Cardiac muscle cell (in vitro differentiated cells and primary cell): ENCODE data around the gene DNM2. TPM values are rescaled to one million over a fixed set of nuclear protein-coding genes. Genes with fewer than 3 reads are reported as not detected.
"Not testable (repeated sequence)": the region's sequence is repeated elsewhere in the genome, so short reads cannot be mapped to it uniquely, and the experiment has no call there.

Experiments
- DNase-seq, 2 donors: peaks; one replicate each; pipeline versions ENCODE4 v3.0.0 to v3.0.0-alpha.2; 2010 to 2017; ENCODE audit warnings: low read depth in 1 of 2, low spot score in 1 of 2
- H3K27ac ChIP-seq: fragments of 200-600 bp; sonication (generic); 2 replicates; pipeline ENCODE4 v1.5.1; 2016
- H3K27me3 ChIP-seq: fragments of 200-600 bp; sonication (generic); 2 replicates; pipeline ENCODE4 v1.6.0; 2016; ENCODE audit warnings: control low read depth
- H3K36me3 ChIP-seq: fragments of 200-600 bp; sonication (generic); 2 replicates; pipeline ENCODE4 v1.5.1; 2016; ENCODE audit warnings: control low read depth
- H3K4me1 ChIP-seq: fragments of 200-600 bp; sonication (generic); 2 replicates; pipeline ENCODE4 v1.8.1; 2017; ENCODE audit warnings: low read depth, mild to moderate bottlenecking, mixed run types
- H3K4me3 ChIP-seq: fragments of 200-600 bp; sonication (generic); 2 replicates; pipeline ENCODE4 v1.5.1; 2016; ENCODE audit warnings: mild to moderate bottlenecking
- H3K9me3 ChIP-seq: fragments of 200-600 bp; sonication (generic); 2 replicates; pipeline ENCODE4 v1.5.1; 2017; ENCODE audit warnings: low read depth, mild to moderate bottlenecking, control low read depth
- CTCF ChIP-seq: IDR thresholded peaks from 2 replicates; pipeline ENCODE4 v1.5.1; 2012; ENCODE audit warnings: low read depth, mild to moderate bottlenecking, low read length
- polyA plus RNA-seq: library from polyadenylated mRNA; unstranded; fragments of >200 nt; fragmentation: Nextera tagmentation; extraction: Ambion mirVana; gene quantifications from 2 replicates; pipeline ENCODE4 v1.2.1, GENCODE V29; 2016
- total RNA-seq: library from RNA; depleted of rRNA; stranded (reverse); fragments of >200 nt; gene quantifications from 2 replicates; pipeline ENCODE4 v1.2.3, GENCODE V29; 2016

The DNM2 gene
- total and polyA plus RNA-seq, 2 experiments from 2014 or later: 122 to 132 TPM

GRCh38 chr19:10835089-10835753 lies 117.3 kb downstream of the DNM2 start:
- Histone ChIP-seq H3K27me3 (no peaks in the 10 kb centered on the region), H3K27ac (peak overlapping the region; percentile 79), H3K4me1 (peaks cover 14% of the 10 kb centered on the region), H3K9me3 (no peaks in the 10 kb centered on the region), H3K36me3 (peaks cover 17% of the 10 kb centered on the region), H3K4me3 (peak overlapping the region; percentile 17)
- no peak for TF ChIP-seq CTCF
- no peak for DNase-seq

DNA sequence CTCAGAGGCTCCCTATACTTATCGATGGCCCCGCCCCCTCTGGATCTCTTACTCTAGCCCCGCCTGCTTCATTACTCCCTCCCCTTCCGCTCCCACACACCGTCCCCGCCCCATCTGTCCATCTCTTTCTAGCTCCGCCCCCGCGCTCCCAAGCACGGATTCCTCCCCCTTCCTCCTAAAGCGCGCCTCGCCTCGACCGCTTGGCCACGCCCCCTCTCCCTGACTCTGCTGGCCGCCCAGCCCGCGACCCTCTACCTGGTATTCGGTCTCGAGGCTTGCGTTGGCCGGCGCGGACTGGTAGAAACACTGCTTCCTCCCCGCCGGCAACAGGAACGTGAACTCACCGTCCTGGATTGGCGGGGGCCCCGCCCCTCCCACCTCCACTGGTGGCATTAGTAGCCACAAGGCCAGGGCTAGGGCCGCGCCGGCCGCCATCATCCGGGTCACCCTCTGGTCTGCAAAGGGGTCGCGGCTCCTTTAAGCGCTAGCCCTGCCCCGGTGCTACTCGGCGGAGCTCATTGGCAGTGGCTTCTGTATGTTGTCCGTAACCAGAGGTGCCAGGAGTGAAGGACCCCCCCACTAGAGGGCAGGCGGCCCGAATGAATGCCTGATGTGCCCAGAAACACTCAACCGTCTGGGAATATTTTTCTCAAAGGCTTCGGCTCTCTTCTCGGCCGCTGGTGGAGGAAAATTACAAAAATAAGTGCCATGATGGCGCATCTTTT lies 118.0 kb downstream of the DNM2 start, which contains the start of gene TMED1:
Gene TMED1 (minus strand): TSS at position 459 of the 725 bp plus-strand sequence. CDS start 21 bp downstream, at position 438.
- H3K4me1 ChIP-seq: peaks cover 14% of the 10 kb centered on the region
- H3K4me3 ChIP-seq: peak within 1 kb of the TSS; percentile 55
- DNase-seq: peak; percentile 100
- peak within 1 kb of the TSS; percentile 100 for H3K27ac ChIP-seq
- no peaks in the 10 kb centered on the region for H3K9me3 ChIP-seq
- peaks cover 17% of the 10 kb centered on the region for H3K36me3 ChIP-seq
- peak; percentile 18 for TF ChIP-seq CTCF
- H3K27me3 ChIP-seq: no peaks in the 10 kb centered on the region

DNA sequence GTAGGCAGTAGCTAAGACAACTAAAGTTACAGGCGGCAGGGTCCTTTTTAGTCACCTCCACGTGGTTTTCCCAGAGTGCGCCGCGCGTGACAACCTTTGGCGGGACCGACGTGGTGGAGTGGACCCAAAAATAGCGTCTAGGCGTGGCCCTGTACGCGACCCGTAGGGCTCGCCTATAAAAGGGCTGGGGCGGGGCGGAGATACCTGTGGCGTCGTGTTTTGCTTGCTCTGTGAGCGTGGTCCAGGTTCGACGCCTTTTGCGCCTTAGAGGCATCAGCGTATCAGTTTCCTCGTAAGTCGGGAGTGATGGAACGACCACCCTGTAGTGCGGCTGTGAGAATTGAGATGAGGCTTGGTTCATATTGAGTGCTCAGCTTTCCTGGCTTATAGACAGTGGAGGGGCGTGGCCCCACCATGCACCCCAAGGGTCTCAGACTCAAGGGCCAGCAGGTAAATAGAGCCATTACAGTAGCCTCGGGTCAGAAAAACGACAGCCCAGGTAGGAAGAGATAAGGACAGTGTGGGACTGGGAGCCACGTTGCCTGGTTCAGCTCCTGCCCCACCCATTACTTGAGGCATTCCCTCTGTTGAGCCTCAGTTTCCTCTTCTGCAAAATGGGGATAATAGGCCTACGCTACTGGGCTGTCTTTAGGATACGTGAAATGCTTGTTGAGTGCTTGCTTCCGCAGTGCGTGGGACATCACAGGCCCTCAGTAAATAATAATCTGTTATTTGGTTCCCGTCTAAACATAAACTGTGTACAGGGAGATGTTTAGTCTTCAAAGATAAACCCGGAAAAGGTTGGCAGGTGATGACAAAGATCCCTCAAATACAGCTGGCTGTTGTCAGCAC lies 118.8 kb downstream of the DNM2 start:
- no peaks in the 10 kb centered on the region for H3K9me3 ChIP-seq
- H3K4me1 ChIP-seq: peaks cover 9% of the 10 kb centered on the region
- H3K27me3 ChIP-seq: no peaks in the 10 kb centered on the region
- peaks cover 17% of the 10 kb centered on the region for H3K36me3 ChIP-seq
- peak; percentile 83 to 91 for DNase-seq
- H3K27ac ChIP-seq: peak overlapping the region; percentile 100
- peak overlapping the region; percentile 55 for H3K4me3 ChIP-seq
- TF ChIP-seq CTCF: no peak

DNA sequence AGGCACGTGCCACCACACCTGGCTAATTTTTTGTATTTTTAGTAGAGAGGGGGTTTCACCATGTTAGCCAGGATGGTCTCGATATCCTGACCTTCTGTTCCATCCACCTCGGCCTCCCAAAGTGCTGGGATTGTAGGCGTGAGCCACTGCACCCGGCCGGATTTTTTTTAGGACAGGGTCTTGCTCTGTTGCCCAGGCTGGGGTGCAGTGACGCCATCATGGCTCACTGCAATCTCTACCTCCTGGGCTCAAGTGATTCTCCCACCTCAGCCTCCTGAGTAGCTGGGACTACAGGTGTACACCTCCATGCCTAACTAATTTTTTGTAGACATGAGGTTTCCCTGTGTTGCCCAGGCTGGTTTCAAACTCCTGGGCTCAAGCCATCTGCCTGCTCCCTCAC lies 119.8 kb downstream of the DNM2 start:
- DNase-seq, H3K9me3 ChIP-seq, H3K4me3 ChIP-seq, H3K27me3 ChIP-seq, H3K27ac ChIP-seq, H3K4me1 ChIP-seq: not testable (repeated sequence)
- peaks cover 13% of the 10 kb centered on the region for H3K36me3 ChIP-seq

DNA sequence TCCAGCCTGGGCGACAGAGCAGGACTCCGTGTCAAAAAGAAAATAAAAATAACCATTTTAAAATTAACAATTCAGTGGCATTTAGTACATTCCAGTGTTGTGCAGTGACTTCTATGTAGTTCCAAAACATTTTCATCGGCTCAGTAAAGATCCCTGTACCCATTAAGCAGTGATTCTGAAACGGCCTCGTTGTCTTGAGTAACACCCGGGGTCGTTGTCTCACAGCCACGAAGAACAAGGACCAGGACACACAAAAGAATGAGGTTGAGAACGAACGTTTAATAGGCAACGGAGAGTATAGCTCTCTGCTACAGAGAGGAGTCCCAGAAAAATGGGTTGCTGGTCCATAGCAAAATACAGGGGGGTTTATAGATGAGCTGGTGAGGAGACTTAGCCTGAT lies 120.5 kb downstream of the DNM2 start:
- Histone ChIP-seq H3K27ac (no peak overlapping the region), H3K4me1 (no peaks in the 10 kb centered on the region), H3K4me3 (no peak overlapping the region), H3K36me3 (peaks cover 5% of the 10 kb centered on the region), H3K9me3 (no peaks in the 10 kb centered on the region), H3K27me3 (no peaks in the 10 kb centered on the region)
- no peak for DNase-seq
- no peak for TF ChIP-seq CTCF
